HepG2 (cell line): ENCODE data around the gene HID1. TPM values are rescaled to one million over a fixed set of nuclear protein-coding genes. Genes with fewer than 3 reads are reported as not detected.

ENCODE experiments used
- ISX ChIP-seq: sonication (generic); formaldehyde crosslinking; conservative IDR thresholded peaks from 2 replicates; pipeline ENCODE4 v1.5.0; 2020; ENCODE audit warnings: missing genetic modification reagents
- MAFG ChIP-seq: sonication (generic); formaldehyde crosslinking; IDR thresholded peaks from 2 replicates; pipeline ENCODE4 v1.5.1; 2020; ENCODE audit warnings: mild to moderate bottlenecking, missing genetic modification reagents
- NFYC ChIP-seq: IDR thresholded peaks from 2 replicates; pipeline ENCODE4 v1.6.1; 2016; ENCODE audit warnings: missing genetic modification reagents, missing compliant biosample characterization
- RFX5 ChIP-seq: IDR thresholded peaks from 2 replicates; pipeline ENCODE4 v1.6.1; 2011; ENCODE audit warnings: low read depth, low read length, improper control_type of control experiment
- SP4 ChIP-seq: sonication (generic); formaldehyde crosslinking; IDR thresholded peaks from 2 replicates; pipeline ENCODE4 v1.8.1; 2023; ENCODE audit warnings: mild to moderate bottlenecking, missing genetic modification reagents
- SPEN ChIP-seq: sonication (generic); formaldehyde crosslinking; IDR thresholded peaks from 2 replicates; pipeline ENCODE4 v1.5.1; 2020; ENCODE audit warnings: low read depth, mild to moderate bottlenecking, missing genetic modification reagents
- XRCC5 ChIP-seq: fragments of 200-400 bp; formaldehyde crosslinking; optimal IDR thresholded peaks from 2 replicates; pipeline ENCODE3; 2017; ENCODE audit warnings: mild to moderate bottlenecking, low read length
- ZBTB21 ChIP-seq: sonication (generic); formaldehyde crosslinking; IDR thresholded peaks from 2 replicates; pipeline ENCODE4 v1.4.0; 2020; ENCODE audit warnings: missing genetic modification reagents
- ZFP36L1 ChIP-seq: sonication (generic); formaldehyde crosslinking; IDR thresholded peaks from 2 replicates; pipeline ENCODE4 v1.8.0; 2022; ENCODE audit warnings: mild to moderate bottlenecking, missing genetic modification reagents, moderate library complexity
- ZNF383 ChIP-seq: sonication (generic); formaldehyde crosslinking; IDR thresholded peaks from 2 replicates; pipeline ENCODE4 v1.4.0; 2020; ENCODE audit warnings: missing genetic modification reagents, mild to moderate bottlenecking, borderline replicate concordance
- ZNF451 ChIP-seq: sonication (generic); formaldehyde crosslinking; IDR thresholded peaks from 2 replicates; pipeline ENCODE4 v1.5.0; 2020; ENCODE audit warnings: mild to moderate bottlenecking, missing genetic modification reagents
- ZNF550 ChIP-seq: sonication (generic); formaldehyde crosslinking; IDR thresholded peaks from 2 replicates; pipeline ENCODE4 v1.4.0; 2020; ENCODE audit warnings: mild to moderate bottlenecking, missing genetic modification reagents, borderline replicate concordance
- ZNF75D ChIP-seq: sonication (generic); formaldehyde crosslinking; IDR thresholded peaks from 2 replicates; pipeline ENCODE4 v1.8.1; 2023; ENCODE audit warnings: missing genetic modification reagents, mild to moderate bottlenecking, borderline replicate concordance
- polyA plus RNA-seq, 8 experiments: library from polyadenylated mRNA; depleted of rRNA in 3 of 8; stranded (reverse) in 7 of 8; unstranded in 1 of 8; fragments of >200 nt; fragmentation: Illumina TruSeq in 4 of 8; extraction: Trizol in 4 of 8; gene quantifications; 2 replicates each; pipeline versions ENCODE4 v1.2.1 to v1.2.3, GENCODE V29; 2011 to 2016; ENCODE audit warnings: low read depth in 4 of 8, missing spikeins in 1 of 8, mixed read lengths in 1 of 8; ENCODE audit not compliant: insufficient read depth in 1 of 8
- total RNA-seq, 5 experiments: library from RNA; depleted of rRNA; stranded (reverse); fragments of >200 nt; fragmentation: Illumina TruSeq; extraction: Trizol; gene quantifications; 2 replicates each; pipeline ENCODE4 v1.2.3, GENCODE V29; 2016; ENCODE audit warnings: low read depth in 1 of 5
- TF ChIP-seq, protein P1 (sequence below): sonication (generic); formaldehyde crosslinking; IDR thresholded peaks from 2 replicates; pipeline ENCODE4 v1.5.1; 2020; ENCODE audit warnings: mild to moderate bottlenecking, missing genetic modification reagents, borderline replicate concordance
- TF ChIP-seq, protein P2 (sequence below): sonication (generic); formaldehyde crosslinking; IDR thresholded peaks from one replicate; pipeline ENCODE4 v1.5.1; 2020; ENCODE audit warnings: mild to moderate bottlenecking, missing genetic modification reagents; ENCODE audit errors: not compliant biosample characterization
- TF ChIP-seq, protein P3 (sequence below): sonication (generic); formaldehyde crosslinking; IDR thresholded peaks from 2 replicates; pipeline ENCODE4 v1.4.0; 2020; ENCODE audit warnings: mild to moderate bottlenecking, missing genetic modification reagents
- TF ChIP-seq, protein P4 (sequence below): sonication (generic); formaldehyde crosslinking; IDR thresholded peaks from 2 replicates; pipeline ENCODE4 v1.4.0; 2020; ENCODE audit warnings: mild to moderate bottlenecking, missing genetic modification reagents

HID1 gene
- total and polyA plus RNA-seq, 2 of the 13 experiments (the other 11 are each of a cell fraction or from before 2014, with no cell fraction given): 2.1 to 10.6 TPM

DNA sequence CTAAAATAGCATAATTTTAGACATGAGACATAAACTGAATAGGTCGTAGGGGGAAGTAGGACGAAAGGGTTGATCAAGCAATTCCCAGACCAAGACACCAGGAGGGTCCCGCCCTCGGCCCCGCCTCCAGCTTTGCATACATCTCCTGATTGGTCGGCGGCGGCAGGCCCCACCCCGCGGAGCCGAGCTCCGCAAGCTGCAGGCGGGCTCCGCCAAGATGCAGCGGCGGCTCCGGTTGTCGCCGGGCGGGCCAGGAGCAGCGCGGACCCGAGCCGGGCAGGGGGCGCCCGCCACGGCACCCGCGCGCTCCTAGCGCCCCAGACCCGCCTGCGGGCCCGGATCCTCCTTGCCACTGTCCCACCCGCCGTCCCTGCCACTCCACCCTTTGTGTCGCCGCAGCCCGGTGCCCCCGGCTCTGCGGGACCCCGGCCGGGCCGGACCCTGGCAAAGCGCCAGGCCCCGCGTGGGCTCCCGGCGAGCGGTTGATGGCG, 14.9 kb upstream of the HID1 start, which contains the start of gene CDR2L (continued):
- TF ChIP-seq ZFP36L1 (peak; percentile 80; the same call in 1 of the 2 replicates), ZNF451 (CRISPR knock-in tag) (0 out of 2 replicates have a peak, but pooled peaks have one; percentile 52), ISX (CRISPR knock-in tag) (no peak), RFX5 (no peak), SPEN (CRISPR knock-in tag) (0 out of 2 replicates have a peak, but pooled peaks have one; percentile 9), NFYC (peak; percentile 77), ZNF550 (no peak), ZNF75D (CRISPR knock-in tag) (no peak), MAFG (CRISPR knock-in tag) (no peak), ZNF383 (CRISPR knock-in tag) (no peak), XRCC5 (no peak), ZBTB21 (CRISPR knock-in tag) (no peak), SP4 (peak; percentile 92)
- TF ChIP-seq, protein P1, sequence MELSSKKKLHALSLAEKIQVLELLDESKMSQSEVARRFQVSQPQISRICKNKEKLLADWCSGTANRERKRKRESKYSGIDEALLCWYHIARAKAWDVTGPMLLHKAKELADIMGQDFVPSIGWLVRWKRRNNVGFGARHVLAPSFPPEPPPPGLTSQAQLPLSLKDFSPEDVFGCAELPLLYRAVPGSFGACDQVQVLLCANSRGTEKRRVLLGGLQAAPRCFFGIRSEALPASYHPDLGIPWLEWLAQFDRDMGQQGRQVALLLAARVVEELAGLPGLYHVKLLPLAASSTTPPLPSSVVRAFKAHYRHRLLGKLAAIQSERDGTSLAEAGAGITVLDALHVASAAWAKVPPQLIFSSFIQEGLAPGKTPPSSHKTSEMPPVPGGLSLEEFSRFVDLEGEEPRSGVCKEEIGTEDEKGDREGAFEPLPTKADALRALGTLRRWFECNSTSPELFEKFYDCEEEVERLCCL (CRISPR knock-in tag): no peak
- TF ChIP-seq, protein P2, sequence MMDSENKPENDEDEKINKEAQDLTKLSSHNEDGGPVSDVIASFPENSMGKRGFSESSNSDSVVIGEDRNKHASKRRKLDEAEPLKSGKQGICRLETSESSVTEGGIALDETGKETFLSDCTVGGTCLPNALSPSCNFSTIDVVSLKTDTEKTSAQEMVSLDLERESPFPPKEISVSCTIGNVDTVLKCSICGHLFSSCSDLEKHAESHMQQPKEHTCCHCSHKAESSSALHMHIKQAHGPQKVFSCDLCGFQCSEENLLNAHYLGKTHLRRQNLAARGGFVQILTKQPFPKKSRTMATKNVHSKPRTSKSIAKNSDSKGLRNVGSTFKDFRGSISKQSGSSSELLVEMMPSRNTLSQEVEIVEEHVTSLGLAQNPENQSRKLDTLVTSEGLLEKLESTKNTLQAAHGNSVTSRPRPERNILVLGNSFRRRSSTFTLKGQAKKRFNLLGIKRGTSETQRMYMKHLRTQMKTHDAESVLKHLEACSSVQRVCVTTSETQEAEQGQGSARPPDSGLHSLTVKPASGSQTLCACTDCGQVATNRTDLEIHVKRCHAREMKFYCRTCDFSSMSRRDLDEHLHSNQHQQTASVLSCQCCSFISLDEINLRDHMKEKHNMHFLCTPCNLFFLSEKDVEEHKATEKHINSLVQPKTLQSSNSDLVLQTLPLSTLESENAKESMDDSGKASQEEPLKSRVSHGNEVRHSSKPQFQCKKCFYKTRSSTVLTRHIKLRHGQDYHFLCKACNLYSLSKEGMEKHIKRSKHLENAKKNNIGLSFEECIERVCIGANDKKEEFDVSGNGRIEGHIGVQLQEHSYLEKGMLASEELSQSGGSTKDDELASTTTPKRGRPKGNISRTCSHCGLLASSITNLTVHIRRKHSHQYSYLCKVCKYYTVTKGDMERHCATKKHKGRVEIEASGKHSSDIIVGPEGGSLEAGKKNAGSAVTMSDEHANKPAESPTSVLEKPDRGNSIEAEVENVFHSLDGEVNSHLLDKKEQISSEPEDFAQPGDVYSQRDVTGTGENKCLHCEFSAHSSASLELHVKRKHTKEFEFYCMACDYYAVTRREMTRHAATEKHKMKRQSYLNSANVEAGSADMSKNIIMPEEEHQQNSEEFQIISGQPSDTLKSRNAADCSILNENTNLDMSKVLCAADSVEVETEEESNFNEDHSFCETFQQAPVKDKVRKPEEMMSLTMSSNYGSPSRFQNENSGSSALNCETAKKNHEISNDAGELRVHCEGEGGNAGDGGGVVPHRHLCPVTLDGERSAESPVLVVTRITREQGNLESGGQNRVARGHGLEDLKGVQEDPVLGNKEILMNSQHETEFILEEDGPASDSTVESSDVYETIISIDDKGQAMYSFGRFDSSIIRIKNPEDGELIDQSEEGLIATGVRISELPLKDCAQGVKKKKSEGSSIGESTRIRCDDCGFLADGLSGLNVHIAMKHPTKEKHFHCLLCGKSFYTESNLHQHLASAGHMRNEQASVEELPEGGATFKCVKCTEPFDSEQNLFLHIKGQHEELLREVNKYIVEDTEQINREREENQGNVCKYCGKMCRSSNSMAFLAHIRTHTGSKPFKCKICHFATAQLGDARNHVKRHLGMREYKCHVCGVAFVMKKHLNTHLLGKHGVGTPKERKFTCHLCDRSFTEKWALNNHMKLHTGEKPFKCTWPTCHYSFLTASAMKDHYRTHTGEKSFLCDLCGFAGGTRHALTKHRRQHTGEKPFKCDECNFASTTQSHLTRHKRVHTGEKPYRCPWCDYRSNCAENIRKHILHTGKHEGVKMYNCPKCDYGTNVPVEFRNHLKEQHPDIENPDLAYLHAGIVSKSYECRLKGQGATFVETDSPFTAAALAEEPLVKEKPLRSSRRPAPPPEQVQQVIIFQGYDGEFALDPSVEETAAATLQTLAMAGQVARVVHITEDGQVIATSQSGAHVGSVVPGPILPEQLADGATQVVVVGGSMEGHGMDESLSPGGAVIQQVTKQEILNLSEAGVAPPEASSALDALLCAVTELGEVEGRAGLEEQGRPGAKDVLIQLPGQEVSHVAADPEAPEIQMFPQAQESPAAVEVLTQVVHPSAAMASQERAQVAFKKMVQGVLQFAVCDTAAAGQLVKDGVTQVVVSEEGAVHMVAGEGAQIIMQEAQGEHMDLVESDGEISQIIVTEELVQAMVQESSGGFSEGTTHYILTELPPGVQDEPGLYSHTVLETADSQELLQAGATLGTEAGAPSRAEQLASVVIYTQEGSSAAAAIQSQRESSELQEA (CRISPR knock-in tag): no peak
- TF ChIP-seq, protein P3, sequence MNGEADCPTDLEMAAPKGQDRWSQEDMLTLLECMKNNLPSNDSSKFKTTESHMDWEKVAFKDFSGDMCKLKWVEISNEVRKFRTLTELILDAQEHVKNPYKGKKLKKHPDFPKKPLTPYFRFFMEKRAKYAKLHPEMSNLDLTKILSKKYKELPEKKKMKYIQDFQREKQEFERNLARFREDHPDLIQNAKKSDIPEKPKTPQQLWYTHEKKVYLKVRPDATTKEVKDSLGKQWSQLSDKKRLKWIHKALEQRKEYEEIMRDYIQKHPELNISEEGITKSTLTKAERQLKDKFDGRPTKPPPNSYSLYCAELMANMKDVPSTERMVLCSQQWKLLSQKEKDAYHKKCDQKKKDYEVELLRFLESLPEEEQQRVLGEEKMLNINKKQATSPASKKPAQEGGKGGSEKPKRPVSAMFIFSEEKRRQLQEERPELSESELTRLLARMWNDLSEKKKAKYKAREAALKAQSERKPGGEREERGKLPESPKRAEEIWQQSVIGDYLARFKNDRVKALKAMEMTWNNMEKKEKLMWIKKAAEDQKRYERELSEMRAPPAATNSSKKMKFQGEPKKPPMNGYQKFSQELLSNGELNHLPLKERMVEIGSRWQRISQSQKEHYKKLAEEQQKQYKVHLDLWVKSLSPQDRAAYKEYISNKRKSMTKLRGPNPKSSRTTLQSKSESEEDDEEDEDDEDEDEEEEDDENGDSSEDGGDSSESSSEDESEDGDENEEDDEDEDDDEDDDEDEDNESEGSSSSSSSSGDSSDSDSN (CRISPR knock-in tag): peak; percentile 69; the same call in 1 of the 2 replicates
- TF ChIP-seq, protein P4, sequence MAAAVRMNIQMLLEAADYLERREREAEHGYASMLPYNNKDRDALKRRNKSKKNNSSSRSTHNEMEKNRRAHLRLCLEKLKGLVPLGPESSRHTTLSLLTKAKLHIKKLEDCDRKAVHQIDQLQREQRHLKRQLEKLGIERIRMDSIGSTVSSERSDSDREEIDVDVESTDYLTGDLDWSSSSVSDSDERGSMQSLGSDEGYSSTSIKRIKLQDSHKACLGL (CRISPR knock-in tag): 0 out of 2 replicates have a peak, but pooled peaks have one; percentile 21
